DLD1 (cell line): Measurements from ENCODE around the gene DPP4.
"Not testable (repeated sequence)": the region's sequence is repeated elsewhere in the genome, so short reads cannot be mapped to it uniquely, and the experiment has no call there.

Experiments used
- in situ Hi-C: cut with HindIII; loops from 2 replicates; pipeline ENCODE4 v1.10.0; 2017; ENCODE audit warnings: low sequenced_read_pairs

Gene DPP4

DNA sequence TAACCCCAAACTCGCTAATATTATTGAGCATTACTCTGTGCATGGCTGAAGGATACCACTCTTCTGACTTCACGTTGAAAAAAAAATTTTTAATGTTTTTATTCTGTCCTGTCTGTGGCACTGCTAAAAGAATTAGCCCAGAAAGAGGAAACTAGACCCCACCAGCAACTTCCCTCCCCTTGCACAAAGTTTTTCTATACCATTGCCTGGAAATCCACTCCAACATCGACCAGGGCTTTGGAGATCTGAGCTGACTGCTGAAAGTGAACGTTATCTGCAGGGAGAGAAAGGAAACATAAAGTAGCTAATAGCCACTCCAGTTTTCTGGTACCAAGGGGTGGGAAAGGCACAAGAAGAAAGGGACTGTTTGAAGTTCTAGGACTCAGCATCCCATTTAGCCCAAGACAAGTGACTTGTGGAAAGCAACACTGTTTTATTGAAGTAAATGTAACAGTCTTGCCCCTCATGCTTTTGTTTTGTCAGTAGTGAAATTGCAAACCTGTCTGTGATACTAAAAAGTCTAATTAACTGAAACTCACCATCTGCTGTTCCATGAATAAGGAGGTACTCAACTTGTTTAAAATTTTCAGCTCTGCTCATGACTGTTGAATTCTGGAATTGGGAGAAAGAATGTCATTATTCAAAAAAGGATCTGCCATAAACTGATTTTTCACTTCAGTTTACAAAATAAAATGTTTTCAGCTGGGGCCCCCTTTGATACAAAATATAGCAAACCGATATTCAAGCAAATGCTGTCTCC is 79.1 kb downstream of the DPP4 start:
- in situ Hi-C loops, result no loop called here

DNA sequence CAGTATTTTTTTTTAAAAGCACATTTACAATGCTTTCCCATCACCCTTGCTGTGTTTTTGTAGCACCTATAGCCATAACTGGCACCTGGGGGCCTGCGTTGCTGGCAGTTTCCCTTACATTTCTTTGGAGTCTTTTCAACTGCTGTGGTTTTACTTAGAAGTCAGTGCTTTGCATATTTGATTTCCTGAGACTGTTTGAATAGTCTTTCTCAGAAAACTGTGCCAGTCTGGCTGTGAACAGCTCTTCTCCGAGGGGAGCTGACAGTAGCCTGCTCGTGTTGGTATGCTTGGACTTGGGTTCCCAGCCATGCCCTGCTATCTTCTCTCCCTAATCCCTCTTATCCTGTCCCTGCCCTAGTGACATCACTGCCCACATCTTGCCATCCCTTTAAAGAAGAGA is 81.5 kb downstream of the DPP4 start:
- in situ Hi-C loops, result no loop called here

GRCh38 chr2:161991991-161992390 is 82.0 kb downstream of the DPP4 start:
- in situ Hi-C loops, result no loop called here

DNA sequence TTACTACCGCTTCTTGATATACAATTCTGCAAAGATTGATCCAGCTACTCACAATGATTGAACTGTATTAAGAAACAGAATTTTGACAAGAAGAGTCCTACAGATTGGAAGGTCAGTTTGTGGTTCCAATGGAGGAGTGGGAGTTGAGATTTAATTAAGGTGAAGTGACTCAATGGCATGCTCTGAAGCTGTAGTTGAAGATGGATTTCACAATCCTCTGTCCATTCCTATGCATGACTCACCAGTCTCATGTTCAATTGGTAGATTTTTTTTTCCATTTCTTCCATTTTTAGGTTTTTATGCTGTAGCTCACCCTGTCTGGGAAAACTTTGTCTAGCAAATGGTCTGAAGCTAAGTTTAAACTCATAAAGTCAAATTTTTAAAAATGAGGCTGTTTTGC is 83.3 kb downstream of the DPP4 start:
- in situ Hi-C loops, result no loop called here

- in situ Hi-C loops, result no loop called here
These were observed 84.0 kb downstream of the DPP4 start for GRCh38 chr2:161990036-161990435.

DNA sequence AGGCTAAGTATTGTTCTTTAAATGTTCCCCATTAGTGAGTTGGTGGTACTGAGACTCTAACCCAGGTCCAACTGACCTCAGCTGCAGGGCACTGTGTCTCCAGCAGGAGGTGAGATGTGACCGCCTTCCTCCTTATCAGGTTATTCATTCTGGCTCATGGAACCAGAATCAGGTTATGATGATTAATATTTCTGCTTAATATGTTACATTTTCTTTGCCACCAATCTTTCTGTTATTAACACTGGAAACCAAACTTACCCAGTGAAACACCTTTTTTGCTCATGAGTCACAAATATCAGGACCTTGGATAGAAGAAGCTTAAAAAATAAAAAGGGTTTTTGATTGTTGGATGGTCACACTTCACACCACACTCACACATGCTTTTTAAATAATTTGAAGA is 85.4 kb downstream of the DPP4 start:
- in situ Hi-C loops, result no loop called here

DNA sequence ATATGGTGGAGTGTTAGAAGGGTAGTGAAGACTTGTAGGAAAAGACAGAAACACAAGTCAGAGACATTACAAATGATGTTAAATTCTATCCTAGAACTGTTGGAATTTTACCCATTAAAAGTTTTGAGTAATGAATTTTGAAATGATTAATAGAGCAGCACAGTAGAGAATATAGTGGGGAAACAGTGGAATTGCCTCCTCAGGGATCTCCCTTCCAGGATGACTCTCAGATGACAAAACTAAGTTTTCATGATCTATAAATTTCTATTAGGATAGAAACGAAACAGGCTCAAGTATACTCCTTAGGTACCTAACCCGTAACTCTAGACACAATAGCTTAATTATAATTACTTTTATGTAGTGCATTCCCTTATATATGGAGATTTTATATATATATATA is 86.7 kb downstream of the DPP4 start:
- in situ Hi-C loops, result no loop called here

- in situ Hi-C loops, result no loop called here
These were observed 90.1 kb downstream of the DPP4 start for GRCh38 chr2:161983866-161984265.

GRCh38 chr2:161983331-161983651 is 90.7 kb downstream of the DPP4 start:
- in situ Hi-C loops, result no loop called here

GRCh38 chr2:161982548-161983330 is 91.3 kb downstream of the DPP4 start:
- in situ Hi-C loops, result no loop called here

- in situ Hi-C loops, result no loop called here
These were observed 92.2 kb downstream of the DPP4 start for GRCh38 chr2:161981679-161982250.

- in situ Hi-C loops, result no loop called here
These were observed 93.0 kb downstream of the DPP4 start for GRCh38 chr2:161980976-161981375.

GRCh38 chr2:161979490-161979889 is 94.5 kb downstream of the DPP4 start:
- in situ Hi-C loops, result no loop called here

- in situ Hi-C loops, result not testable (repeated sequence)
These were observed 96.1 kb downstream of the DPP4 start for GRCh38 chr2:161977926-161978325.

DNA sequence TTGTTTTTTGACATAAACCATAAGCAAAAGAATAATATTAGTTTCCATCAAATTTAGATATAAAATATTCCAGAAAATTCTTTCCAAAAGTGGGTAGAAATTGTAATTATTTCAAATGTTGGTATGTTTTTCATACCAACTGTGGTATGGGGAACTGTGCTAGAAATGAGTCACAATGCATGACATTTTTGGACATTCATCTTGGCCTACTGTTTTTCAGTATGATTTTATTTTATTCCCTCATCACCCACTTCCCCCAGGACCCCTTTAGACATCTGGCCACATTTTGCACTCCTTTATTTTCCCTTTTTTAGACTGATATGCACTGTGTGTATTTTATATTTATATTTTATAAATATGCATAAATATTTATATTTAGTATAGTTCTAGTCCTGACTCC is 97.1 kb downstream of the DPP4 start:
- in situ Hi-C loops, result no loop called here

DNA sequence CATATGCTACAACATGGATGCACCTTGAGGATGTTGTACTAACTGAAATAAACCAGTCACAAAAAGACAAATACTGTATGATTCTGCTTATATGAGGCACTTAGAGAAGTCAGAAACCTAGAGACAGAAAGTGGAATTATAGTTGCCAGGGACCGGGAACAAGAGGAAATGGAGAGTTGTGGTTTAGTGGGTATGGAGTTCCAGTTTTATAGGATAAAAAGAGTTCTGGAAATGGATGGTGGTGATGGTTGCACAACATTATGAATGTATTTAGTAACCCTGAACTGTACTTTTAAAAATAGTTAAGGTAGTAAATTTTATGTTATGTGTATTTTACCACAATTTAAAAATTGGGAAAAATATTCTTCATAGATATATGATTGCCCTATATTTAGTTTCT is 97.7 kb downstream of the DPP4 start:
- in situ Hi-C loops, result no loop called here

DNA sequence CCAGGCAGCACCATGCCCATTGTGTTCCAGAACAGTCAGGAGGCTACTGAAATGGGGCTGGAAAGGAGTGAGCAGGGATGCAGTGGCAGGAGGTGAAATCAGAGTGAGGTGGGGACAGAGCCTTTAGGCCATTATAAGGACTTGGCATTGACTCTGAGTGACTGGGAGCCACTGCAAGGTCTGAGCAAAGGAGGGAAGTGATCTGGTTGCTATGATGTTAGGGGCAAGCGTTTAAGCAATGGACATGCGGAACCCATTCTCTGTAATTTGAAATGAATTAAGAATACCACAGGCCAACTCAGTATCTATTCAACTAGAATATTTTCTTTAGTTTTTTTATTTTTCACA is 98.2 kb downstream of the DPP4 start:
- in situ Hi-C loops, result no loop called here

- in situ Hi-C loops, result no loop called here
These were observed 98.8 kb downstream of the DPP4 start for GRCh38 chr2:161975062-161975812.

GRCh38 chr2:161974461-161974860 is 99.6 kb downstream of the DPP4 start:
- in situ Hi-C loops, result no loop called here

DNA sequence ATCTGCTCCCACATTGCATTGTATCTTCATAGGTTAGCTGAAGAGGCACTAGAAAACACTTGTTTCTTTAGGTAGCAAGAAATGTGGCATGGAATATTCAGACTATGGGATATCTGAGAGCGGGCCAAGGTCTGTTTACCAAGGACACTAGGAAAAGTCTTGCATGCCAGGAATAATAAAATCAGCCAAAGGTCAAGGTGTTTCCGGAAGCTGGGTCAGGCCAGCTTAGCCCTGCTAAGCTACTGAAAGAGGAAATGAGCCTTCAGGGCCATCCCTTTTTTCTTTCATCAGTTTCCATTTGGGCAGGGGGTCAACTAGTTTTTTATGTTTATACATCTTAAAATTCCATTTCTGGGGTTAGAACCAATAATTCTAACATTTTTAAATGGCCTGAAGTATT is 101.1 kb downstream of the DPP4 start:
- in situ Hi-C loops, result no loop called here

DNA sequence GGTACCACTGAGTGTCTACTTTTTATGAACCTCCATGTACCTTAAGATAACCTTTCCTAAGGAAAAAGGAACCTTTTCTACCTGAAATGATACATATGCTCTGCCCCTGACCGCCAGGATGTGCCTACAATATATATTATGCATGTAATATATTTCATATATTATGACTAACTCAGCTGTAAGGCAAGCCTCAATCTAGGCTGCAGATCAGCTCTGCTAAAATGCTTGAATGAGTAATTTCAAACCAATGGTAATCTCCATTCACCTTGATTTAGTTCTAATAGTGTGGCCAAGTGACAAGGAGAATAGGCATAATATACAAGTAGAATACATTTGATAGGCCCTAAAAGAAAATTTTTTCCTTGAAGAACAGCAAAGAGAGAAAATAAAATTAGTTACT is 101.8 kb downstream of the DPP4 start:
- in situ Hi-C loops, result no loop called here

- in situ Hi-C loops, result no loop called here
These were observed 102.5 kb downstream of the DPP4 start for GRCh38 chr2:161971551-161971950.
